Measurements from ENCODE around the gene RPTOR.

RPTOR gene

DNA sequence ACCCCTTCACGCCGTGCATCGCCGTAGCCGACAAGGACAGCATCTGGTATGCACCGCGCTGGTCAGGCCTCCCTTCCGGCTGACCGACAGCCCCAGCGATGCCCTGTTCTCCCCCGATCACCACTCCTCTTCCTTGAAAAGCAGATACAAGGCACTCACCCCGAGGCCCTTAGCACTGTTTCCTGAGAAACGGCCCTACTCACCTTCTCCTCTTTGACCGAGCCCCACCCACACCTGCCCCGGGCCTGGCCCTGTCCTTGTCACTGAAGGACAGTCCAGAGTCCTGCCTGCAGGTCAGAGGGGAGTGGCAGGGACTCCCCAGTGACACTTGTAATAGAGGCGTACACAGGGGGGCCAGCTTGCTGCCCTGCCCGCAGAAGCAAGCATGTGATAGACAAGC lies 401.1 kb downstream of the RPTOR start:
- Mint-ChIP-seq H3K27ac (no peak overlapping the region), H3K4me3 (no peak overlapping the region), H3K36me3 (peaks cover 60 to 62% of the 10 kb centered on the region in 2 donors), H3K9me3 (peaks cover 2 to 4% of the 10 kb centered on the region in 2 donors), H3K4me1 (peaks cover 5 to 16% of the 10 kb centered on the region in 2 donors), H3K27me3 (no peaks in the 10 kb centered on the region)
- no peak for ATAC-seq (replicated peaks)
- no peak for DNase-seq

DNA sequence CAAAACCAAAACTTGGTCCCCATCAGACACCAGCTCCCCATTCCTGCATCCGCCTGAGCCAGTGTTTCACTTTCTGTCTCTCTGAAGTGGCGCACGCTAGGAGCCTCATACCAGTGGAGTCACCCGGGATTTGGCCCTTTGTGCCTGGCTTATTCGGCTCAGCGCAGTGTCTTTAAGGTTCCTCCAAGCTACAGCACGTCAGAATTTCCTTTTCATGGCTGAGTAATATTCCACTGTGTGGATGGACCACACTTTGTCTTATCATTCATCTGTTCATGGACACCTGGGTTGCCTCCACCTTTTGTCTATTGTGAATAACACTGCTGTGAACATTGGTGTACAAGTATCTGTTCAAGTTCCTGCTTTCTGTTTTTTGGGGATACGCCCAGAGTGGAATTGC lies 401.8 kb downstream of the RPTOR start:
- H3K36me3 Mint-ChIP-seq, result peaks cover 57 to 60% of the 10 kb centered on the region in 2 donors

DNA sequence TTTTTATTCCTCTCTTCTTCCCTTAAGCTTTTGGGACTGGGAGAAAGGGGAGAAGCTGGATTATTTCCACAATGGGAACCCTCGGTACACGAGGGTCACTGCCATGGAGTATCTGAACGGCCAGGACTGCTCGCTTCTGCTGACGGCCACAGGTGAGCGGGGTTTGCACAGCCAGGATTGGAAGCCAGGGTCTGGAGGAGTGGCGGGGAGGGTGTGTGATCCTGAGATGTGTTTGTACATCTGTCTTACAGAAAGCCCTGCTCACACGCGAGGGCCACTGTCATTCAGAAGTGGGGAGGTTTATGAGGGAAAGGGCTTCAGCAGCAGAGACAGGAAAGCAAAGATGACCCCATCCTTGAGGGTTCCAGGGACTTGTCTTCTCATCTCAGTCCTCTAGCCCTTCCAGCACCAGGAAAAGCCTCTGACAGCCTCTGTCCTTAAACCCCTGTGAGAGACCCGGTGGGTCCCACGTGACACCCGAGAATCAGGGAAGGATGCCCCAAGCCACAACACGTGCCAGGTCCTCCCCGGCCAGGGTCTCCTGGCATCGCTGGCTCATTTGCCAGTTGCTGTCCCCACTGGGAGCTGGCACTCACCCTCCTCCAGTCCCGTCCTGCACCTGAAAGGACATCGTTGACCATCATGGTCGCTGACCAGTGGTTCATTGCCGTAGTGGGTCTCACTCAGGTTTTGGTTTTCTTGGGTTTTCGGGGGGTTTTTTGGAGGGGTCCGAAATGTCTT lies 402.7 kb downstream of the RPTOR start:
- peaks cover 54% of the 10 kb centered on the region in 2 donors for H3K36me3 Mint-ChIP-seq
- H3K27ac Mint-ChIP-seq, result no peak overlapping the region
- H3K9me3 Mint-ChIP-seq, result peaks cover 2 to 4% of the 10 kb centered on the region in 2 donors
- H3K4me3 Mint-ChIP-seq, result no peak overlapping the region
- peaks cover under 1 to 7% of the 10 kb centered on the region in 2 donors for H3K4me1 Mint-ChIP-seq
- H3K27me3 Mint-ChIP-seq, result no peaks in the 10 kb centered on the region
- no peak for DNase-seq
- no peak for ATAC-seq (replicated peaks)

More for the DNA sequence above, 401.8 kb downstream of the RPTOR start:
- no peaks in the 10 kb centered on the region for H3K27me3 Mint-ChIP-seq
- H3K4me1 Mint-ChIP-seq, result peaks cover 0 to 9% of the 10 kb centered on the region in 2 donors
- no peak overlapping the region for H3K4me3 Mint-ChIP-seq
- peaks cover 2 to 4% of the 10 kb centered on the region in 2 donors for H3K9me3 Mint-ChIP-seq
- ATAC-seq (replicated peaks) (no peak), DNase-seq (no peak)
- H3K27ac Mint-ChIP-seq, result no peak overlapping the region

DNA sequence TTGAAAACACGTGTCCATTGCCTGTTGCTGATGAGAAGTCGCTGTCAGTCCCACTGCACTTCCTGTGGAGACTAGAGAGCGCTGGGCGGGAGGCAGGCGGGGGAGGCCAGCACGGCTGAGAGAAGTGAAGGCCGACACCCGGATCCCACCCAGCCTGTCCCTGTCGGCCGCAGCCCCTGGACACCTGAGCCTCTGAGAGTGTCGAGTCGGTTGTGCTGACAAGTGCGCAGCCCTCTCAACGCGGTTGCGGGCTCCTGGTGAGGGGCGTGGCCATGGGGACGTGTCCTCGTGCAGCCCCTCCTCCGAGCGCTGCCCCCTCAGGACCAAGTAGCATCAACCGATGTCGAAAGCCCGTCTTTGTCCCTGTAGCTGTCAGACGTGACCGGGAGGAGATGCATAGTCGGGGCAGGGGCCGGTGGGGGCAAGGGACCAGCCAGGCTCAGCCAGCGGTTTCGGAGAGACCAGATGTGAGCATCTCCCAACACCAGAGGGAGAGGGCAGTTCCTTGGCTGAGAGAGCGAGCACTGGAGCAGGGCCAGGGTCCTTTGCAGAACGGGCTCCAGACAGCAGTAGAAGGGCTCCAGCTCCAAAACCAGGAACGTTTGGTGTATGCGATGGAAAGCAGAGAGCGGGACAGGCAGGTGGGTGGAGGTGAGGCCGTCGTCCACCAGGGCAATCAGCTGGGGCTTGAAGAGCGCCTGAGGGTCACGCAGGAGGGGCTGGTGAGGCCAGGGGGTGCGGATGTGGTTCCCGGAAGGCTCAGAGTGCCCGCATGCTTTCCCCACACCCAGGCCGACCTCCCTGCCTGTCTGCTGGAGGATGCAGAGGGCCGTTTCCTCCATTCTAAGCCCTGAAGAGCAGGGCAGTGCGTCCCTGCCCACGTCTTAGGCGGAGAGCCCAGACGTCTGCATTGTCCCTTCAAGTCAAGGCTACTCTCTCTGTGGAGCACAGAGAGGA lies 403.7 kb downstream of the RPTOR start:
- H3K27me3 Mint-ChIP-seq, result no peaks in the 10 kb centered on the region
- H3K4me3 Mint-ChIP-seq, result no peak overlapping the region
- H3K27ac Mint-ChIP-seq, result no peak overlapping the region
- DNase-seq (no peak), ATAC-seq (replicated peaks) (no peak)
- H3K36me3 Mint-ChIP-seq, result peaks cover 52 to 58% of the 10 kb centered on the region in 2 donors
- H3K9me3 Mint-ChIP-seq, result peaks cover 2 to 4% of the 10 kb centered on the region in 2 donors
- peaks cover 4 to 16% of the 10 kb centered on the region in 2 donors for H3K4me1 Mint-ChIP-seq

DNA sequence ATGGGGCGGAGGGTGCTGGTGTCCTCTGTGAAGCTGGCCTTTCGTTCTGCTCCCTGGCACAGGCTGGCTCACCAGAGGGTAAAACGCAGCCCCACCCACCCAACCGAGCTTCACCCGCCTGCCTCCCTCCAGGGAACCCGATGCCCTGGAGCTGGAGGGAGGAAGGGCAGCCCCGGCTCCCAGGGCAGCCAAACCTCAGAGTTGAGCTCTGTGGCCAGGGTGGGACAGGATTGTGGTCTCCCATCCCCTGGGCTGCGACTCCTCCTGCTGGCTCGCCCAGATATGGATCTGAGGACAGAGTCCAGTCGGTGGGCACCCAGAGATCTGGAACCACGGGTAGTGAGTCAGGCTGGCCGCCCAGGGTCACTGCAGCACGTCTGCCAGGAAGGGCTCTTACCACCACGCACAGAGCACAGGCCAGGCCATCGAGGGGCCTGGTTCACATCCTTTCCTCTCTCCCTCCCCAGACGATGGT lies 404.4 kb downstream of the RPTOR start:
- H3K9me3 Mint-ChIP-seq, result peaks cover 2 to 4% of the 10 kb centered on the region in 2 donors
- no peak overlapping the region for H3K27ac Mint-ChIP-seq
- no peak overlapping the region for H3K4me3 Mint-ChIP-seq
- DNase-seq, result no peak
- H3K36me3 Mint-ChIP-seq, result peaks cover 58 to 63% of the 10 kb centered on the region in 2 donors
- ATAC-seq (replicated peaks), result no peak
- peaks cover 4 to 23% of the 10 kb centered on the region in 2 donors for H3K4me1 Mint-ChIP-seq
- no peaks in the 10 kb centered on the region for H3K27me3 Mint-ChIP-seq

DNA sequence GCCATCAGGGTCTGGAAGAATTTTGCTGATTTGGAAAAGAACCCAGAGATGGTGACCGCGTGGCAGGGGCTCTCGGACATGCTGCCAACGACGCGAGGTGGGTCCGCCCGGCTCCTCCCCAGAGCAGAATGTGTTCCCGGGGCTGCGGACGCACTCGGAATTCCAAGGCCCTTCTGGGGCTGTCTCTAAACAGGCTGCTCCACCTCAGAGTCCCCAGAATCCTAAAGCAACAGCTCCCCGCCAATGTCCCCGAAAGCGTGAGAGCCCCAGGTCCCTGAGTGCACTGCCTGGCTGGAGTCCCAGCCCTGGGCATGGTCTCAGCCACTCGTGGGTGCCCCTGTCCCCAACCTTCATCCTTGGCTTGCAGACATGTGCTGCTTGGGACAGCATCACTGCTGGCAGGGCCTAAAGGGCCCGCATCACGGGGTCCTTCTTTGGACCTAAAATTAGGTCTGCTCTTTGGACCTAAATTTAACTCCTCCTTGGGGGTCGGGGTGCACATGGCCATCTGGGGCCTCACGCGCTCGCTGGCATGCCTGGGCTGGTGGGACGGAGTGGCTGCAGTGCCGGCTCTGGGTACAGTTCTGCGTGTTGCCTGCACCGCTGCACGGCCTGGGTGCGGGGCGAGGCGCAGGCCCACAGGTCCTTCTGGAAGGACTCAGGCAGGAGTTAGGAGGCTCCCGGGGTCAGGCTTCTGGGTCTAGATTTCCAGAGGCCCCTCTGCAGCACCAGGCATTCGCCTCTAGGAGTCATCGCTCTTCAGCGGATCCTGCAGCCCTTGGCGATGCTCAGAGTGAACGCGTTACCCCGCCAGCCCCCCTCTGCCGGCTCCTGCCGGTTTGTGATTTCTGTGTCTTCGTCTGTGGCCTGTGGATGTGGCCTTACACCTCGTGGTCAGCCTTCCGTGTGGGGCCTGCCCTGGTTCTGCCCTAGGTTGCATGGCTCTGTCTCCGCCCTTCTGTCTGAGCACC lies 405.1 kb downstream of the RPTOR start:
- no peak overlapping the region for H3K4me3 Mint-ChIP-seq
- DNase-seq, result no peak

DNA sequence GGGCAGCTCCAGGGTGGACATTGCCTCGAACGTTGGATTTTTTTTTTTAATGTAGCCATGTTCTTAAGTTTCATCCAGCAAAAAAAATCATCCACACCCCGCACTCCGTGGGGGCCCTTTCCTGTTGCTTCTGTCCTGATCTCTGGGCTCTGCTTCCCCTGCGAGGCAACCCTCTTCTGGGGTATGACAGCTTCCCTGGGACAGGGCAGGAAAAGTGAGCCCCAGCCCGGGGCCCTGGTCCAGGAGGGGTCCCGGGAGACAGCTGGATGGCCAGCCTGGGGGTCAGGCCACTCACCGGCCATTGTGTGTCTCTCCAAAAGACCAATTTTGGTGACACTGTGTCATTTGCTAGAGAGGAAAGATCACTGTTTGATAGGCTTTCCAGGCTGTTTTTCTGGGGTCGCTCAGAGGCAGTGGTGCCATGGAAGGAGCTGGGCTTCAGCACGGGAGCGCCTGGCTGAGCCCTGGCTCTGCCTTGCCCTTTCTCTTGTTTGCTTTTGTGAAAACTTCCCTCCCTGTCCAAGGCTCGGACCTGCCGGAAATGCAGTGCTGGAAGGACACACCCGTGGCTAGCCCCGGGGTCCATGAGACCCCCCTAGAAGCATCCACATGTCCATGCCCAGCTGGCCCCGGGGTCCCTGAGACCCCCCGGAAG lies 406.0 kb downstream of the RPTOR start:
- peaks cover 4% of the 10 kb centered on the region in 2 donors for H3K9me3 Mint-ChIP-seq
- H3K27ac Mint-ChIP-seq, result no peak overlapping the region
- peaks cover 58 to 62% of the 10 kb centered on the region in 2 donors for H3K36me3 Mint-ChIP-seq
- no peak overlapping the region for H3K4me3 Mint-ChIP-seq
- H3K4me1 Mint-ChIP-seq, result peaks cover 8 to 31% of the 10 kb centered on the region in 2 donors
- DNase-seq, result no peak
- H3K27me3 Mint-ChIP-seq, result no peaks in the 10 kb centered on the region
- ATAC-seq (replicated peaks), result no peak

More for the DNA sequence above, 405.1 kb downstream of the RPTOR start:
- no peak for ATAC-seq (replicated peaks)
- Mint-ChIP-seq H3K9me3 (peaks cover 2 to 4% of the 10 kb centered on the region in 2 donors), H3K27ac (no peak overlapping the region), H3K4me1 (peaks cover 4 to 24% of the 10 kb centered on the region in 2 donors), H3K27me3 (no peaks in the 10 kb centered on the region), H3K36me3 (peaks cover 55 to 60% of the 10 kb centered on the region in 2 donors)

DNA sequence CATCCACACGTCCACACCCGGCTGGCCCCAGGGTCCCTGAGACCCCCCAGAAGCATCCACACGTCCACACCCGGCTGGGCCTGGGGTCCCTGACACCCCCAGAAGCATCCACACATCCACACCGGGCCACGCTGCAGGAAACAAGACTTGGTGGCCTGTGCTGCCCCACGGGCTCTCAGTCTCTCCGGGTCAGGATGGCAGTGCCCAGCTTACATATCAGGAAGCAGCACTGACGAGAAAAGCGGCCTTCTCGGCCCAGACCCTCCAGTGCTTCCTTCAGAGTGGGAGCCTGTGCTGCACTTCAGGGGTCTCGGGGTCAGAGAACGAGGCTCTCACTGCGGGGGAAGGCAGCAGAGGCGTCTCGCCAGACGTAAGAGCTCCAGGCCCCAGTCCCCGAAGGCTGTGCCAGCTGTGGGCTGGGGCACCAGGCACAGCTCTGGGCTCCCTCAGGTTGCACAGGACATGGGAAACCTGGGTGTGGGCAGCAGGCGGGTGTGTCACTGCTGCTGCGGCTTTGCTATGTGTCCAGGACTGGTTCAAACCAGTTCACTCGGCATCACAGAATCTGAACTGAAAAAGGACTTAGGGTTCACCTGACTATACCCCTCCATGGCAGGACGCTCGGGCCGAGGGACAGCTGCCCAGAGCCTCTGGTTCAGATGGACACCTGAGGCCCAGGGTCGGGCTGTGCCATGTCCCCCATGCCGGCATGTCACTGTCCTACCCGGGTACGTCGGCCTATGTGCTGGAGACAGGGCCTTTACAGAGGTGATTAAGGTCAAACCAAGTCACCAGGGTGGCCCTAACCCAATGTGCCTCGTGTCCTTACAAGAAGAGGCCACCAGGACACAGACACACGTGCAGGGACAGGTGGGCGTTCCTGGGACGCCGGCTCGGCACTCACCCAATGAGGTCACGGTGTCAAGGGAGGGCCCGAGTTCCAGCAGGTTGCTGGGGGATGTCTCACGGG lies 406.8 kb downstream of the RPTOR start:
- Mint-ChIP-seq H3K4me1 (peaks cover 15 to 39% of the 10 kb centered on the region in 2 donors), H3K4me3 (no peak overlapping the region), H3K9me3 (peaks cover 1 to 2% of the 10 kb centered on the region in 2 donors), H3K27ac (no peak overlapping the region), H3K36me3 (peaks cover 53 to 55% of the 10 kb centered on the region in 2 donors), H3K27me3 (no peaks in the 10 kb centered on the region)
- DNase-seq, result no peak
- no peak for ATAC-seq (replicated peaks)

DNA sequence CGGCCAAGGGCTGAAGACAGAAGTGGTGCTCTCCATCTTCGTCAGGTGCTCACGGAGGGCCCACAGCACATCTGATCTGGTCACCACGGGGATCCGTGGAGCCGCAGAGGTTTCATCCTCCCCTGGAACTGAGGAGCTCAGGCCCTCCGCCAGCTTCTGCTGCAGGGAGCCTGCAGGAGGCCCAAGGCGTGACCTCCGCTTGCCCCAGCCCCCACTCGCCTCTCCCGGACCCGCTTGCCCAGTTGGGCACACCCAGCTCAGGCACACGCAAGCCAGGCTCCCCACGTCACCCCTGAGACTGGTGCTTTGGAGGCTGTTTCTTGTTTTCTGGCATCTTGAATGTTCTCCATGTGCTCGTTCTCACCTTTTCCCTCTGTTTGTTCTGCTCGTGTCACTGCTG lies 407.7 kb downstream of the RPTOR start:
- Mint-ChIP-seq H3K9me3 (peaks cover 0 to 2% of the 10 kb centered on the region in 2 donors), H3K4me3 (no peak overlapping the region), H3K36me3 (peaks cover 45 to 47% of the 10 kb centered on the region in 2 donors), H3K4me1 (peaks cover 15 to 41% of the 10 kb centered on the region in 2 donors), H3K27ac (no peak overlapping the region), H3K27me3 (no peaks in the 10 kb centered on the region)
- ATAC-seq (replicated peaks) (no peak), DNase-seq (no peak)

DNA sequence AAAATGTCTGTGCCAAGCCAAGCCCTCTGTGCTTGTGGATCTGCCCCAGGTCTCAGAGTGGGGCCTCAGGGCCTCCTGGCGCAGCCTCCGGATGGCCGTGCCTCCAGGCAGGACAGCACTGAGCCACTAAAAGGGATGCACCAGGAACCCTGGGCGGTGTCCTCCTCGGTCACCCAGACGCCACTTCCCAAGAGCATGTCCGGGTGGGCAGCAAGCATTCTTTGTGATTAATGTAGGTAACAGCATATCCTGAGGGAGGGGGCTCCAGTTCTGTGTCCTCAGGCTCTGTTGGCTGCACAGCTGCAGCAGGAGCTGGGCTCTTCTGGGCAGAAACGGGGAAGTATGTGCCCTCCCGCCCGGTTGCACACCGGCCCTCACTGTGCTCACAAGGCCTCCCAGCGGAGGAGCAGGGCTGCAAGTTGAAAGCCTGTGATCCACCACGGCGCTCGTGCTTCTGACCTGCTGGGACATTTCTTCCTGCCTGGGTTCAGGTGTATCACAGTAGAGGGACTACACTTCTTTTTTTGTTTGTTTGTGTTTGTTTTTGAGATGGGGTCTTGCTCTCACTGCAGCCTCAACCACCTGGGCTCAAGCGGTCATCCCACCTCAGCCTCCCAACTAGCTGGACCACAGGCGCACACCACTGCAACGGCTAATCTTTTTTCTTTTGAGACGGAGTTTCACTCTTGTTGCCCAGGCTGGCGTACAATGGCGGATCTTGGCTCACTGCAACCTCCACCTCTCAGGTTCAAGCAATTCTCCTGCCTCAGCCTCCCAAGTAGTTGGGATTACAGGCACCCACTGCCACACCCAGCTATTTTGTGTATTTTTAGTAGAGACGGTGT lies 409.1 kb downstream of the RPTOR start:
- DNase-seq, result no peak
- H3K36me3 Mint-ChIP-seq, result peaks cover 37 to 44% of the 10 kb centered on the region in 2 donors
- H3K4me3 Mint-ChIP-seq, result no peak overlapping the region
- no peak overlapping the region for H3K27ac Mint-ChIP-seq
- H3K4me1 Mint-ChIP-seq, result peaks cover 15 to 36% of the 10 kb centered on the region in 2 donors
- H3K27me3 Mint-ChIP-seq, result no peaks in the 10 kb centered on the region
- H3K9me3 Mint-ChIP-seq, result peaks cover 0 to 2% of the 10 kb centered on the region in 2 donors
- ATAC-seq (replicated peaks), result peak in 1 of 2 donors; percentile 59

DNA sequence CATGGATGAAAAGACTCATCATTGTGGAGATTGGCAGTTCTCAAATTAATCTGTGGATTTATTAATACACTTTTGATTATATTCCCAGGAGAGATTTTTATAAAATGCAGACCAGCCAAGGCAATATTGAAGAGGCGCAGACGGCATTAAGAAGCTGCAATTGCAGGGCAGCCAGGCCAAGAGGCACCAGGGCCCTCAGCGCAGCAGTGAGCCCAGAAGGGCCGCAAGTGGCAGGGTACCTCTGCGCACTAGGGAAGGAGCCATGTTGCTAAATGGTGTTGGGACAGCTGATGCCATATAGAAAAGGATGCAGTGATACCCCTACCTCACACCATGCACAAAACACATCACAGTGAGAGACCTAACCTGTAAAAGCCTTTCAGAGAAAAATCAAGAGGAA lies 410.4 kb downstream of the RPTOR start:
- Mint-ChIP-seq H3K36me3 (peaks cover 35 to 37% of the 10 kb centered on the region in 2 donors), H3K27ac (no peak overlapping the region), H3K27me3 (no peaks in the 10 kb centered on the region), H3K4me3 (no peak overlapping the region), H3K4me1 (peaks cover 15 to 36% of the 10 kb centered on the region in 2 donors), H3K9me3 (peaks cover 0 to 2% of the 10 kb centered on the region in 2 donors)
- DNase-seq (no peak), ATAC-seq (replicated peaks) (no peak)

Measured in stimulated activated naive B cell treated with anti-CD40 and anti-IgM and Interleukin-4, amounts not matched to agents 10 μg/mL and 1 μg/mL and 100 μg/mL, for 72 hours (primary cell).